Breast epithelium (tissue), 4 donors: Measurements from ENCODE around the gene HYCC1. TPM values are rescaled to one million over a fixed set of nuclear protein-coding genes. Genes with fewer than 3 reads are reported as not detected.

Experiments used
- DNase-seq, 2 donors: peaks; one replicate each; pipeline ENCODE4 v3.0.0-alpha.2; 2019; ENCODE audit warnings: low spot score in 2 of 2
- H3K27ac ChIP-seq, 2 donors: fragments of 200-600 bp; sonication (generic) in 1 of 2; one replicate each; pipeline ENCODE4 v1.5.1; 2016 to 2019; ENCODE audit warnings: mild to moderate bottlenecking in 1 of 2
- H3K27me3 ChIP-seq, 2 donors: fragments of 200-600 bp; sonication (generic) in 1 of 2; one replicate each; pipeline versions ENCODE4 v1.5.1 to v1.6.0; 2017 to 2019; ENCODE audit warnings: control low read depth in 1 of 2, mild to moderate bottlenecking in 1 of 2
- H3K36me3 ChIP-seq: fragments of 200-600 bp; one replicate; pipeline ENCODE4 v1.5.1; 2019
- H3K4me1 ChIP-seq, 2 donors: fragments of 200-600 bp; sonication (generic); one replicate each; pipeline ENCODE4 v1.5.1; 2016 to 2019; ENCODE audit warnings: control low read depth in 1 of 2
- H3K4me3 ChIP-seq, 3 donors: fragments of 200-600 bp; sonication (generic); 1 replicate in 2 of 3; 2 replicates in 1 of 3; pipeline ENCODE4 v1.5.1; 2016 to 2019; ENCODE audit warnings: mild to moderate bottlenecking in 3 of 3, moderate library complexity in 2 of 3
- H3K9me3 ChIP-seq, 2 donors: fragments of 200-600 bp; sonication (generic) in 1 of 2; one replicate each; pipeline ENCODE4 v1.5.1; 2016 to 2019; ENCODE audit warnings: control low read depth in 1 of 2
- POLR2A ChIP-seq: fragments of 450-650 bp; IDR thresholded peaks from one replicate; pipeline ENCODE4 v1.6.1; 2016; ENCODE audit warnings: antibody characterized with exemption, mild to moderate bottlenecking, moderate library complexity
- POLR2AphosphoS5 ChIP-seq, 3 donors: sonication (generic); formaldehyde crosslinking; IDR thresholded peaks; one replicate each; pipeline ENCODE4 v1.6.1; 2017; ENCODE audit warnings: antibody characterized with exemption in 3 of 3
- intact Hi-C: fragments of 100-400 bp; cut with DNase I; formaldehyde crosslinking; loops from one replicate; pipeline ENCODE4 v1.15.1; 2023; ENCODE audit warnings: low total_unique reads
- total RNA-seq, 3 donors: library from RNA; depleted of rRNA; stranded (reverse); fragments of >200 nt; gene quantifications; one replicate each; pipeline ENCODE4 v1.1.0, GENCODE V29; 2016
- TF ChIP-seq, protein P1 (sequence below), 3 donors: fragments of 450-650 bp; IDR thresholded peaks; one replicate each; pipeline ENCODE4 v1.5.1; 2016 to 2017; ENCODE audit warnings: antibody characterized with exemption in 3 of 3, mild to moderate bottlenecking in 3 of 3, moderate library complexity in 3 of 3

HYCC1 gene
- total RNA-seq = 10 to 100 TPM; 43.8 to 64.6 (median 50.4) TPM

GRCh38 chr7:23013715-23014649 lies at the start of gene HYCC1:
Gene HYCC1, minus strand, starts transcription at chr7:23014130. Its CDS starts 23,019 bp downstream, at chr7:22991111.
- intact Hi-C loops = no loop called here
- peak within 1 kb of the TSS; percentile 80 to 85 for H3K27ac ChIP-seq

GRCh38 chr7:23062452-23062851 lies 48.5 kb upstream of the HYCC1 start:
- Histone ChIP-seq H3K36me3 (no peaks in the 10 kb centered on the region), H3K9me3 (no peaks in the 10 kb centered on the region), H3K27ac (peak overlapping the region in 1 of 2 donors; percentile 58), H3K4me1 (no peaks in the 10 kb centered on the region), H3K27me3 (no peaks in the 10 kb centered on the region), H3K4me3 (no peak overlapping the region)
- intact Hi-C loops = no loop called here
- peak in 1 of 2 donors; percentile 72 for DNase-seq
- TF ChIP-seq POLR2A (no peak), POLR2AphosphoS5 (IDR thresholded peaks at IDR 0.05) (no peak)
- TF ChIP-seq, protein P1, sequence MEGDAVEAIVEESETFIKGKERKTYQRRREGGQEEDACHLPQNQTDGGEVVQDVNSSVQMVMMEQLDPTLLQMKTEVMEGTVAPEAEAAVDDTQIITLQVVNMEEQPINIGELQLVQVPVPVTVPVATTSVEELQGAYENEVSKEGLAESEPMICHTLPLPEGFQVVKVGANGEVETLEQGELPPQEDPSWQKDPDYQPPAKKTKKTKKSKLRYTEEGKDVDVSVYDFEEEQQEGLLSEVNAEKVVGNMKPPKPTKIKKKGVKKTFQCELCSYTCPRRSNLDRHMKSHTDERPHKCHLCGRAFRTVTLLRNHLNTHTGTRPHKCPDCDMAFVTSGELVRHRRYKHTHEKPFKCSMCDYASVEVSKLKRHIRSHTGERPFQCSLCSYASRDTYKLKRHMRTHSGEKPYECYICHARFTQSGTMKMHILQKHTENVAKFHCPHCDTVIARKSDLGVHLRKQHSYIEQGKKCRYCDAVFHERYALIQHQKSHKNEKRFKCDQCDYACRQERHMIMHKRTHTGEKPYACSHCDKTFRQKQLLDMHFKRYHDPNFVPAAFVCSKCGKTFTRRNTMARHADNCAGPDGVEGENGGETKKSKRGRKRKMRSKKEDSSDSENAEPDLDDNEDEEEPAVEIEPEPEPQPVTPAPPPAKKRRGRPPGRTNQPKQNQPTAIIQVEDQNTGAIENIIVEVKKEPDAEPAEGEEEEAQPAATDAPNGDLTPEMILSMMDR (IDR thresholded peaks at IDR 0.05) = no peak

More at GRCh38 chr7:23013715-23014649, at the start of gene HYCC1:
- H3K36me3 ChIP-seq = no peaks in the 10 kb centered on the region
- H3K4me3 ChIP-seq = peak within 1 kb of the TSS; percentile 75 to 96 (median 90)
- H3K27me3 ChIP-seq = no peaks in the 10 kb centered on the region
- DNase-seq = peak; percentile 98 to 99
- H3K9me3 ChIP-seq = no peaks in the 10 kb centered on the region
- no peaks in the 10 kb centered on the region for H3K4me1 ChIP-seq
- TF ChIP-seq, protein P1 (IDR thresholded peaks at IDR 0.05) = peak; percentile 76 to 78 (median 76)
- TF ChIP-seq POLR2AphosphoS5 (IDR thresholded peaks at IDR 0.05) (peak; percentile 70 to 88 (median 85)), POLR2A (peak; percentile 90)

- no peak for DNase-seq
- TF ChIP-seq, protein P1 (IDR thresholded peaks at IDR 0.05) = no peak
- TF ChIP-seq POLR2A (no peak), POLR2AphosphoS5 (IDR thresholded peaks at IDR 0.05) (no peak)
- H3K4me1 ChIP-seq = no peaks in the 10 kb centered on the region
- intact Hi-C loops = no loop called here
- no peaks in the 10 kb centered on the region for H3K27me3 ChIP-seq
- no peak overlapping the region for H3K4me3 ChIP-seq
- no peak overlapping the region for H3K27ac ChIP-seq
- H3K36me3 ChIP-seq = no peaks in the 10 kb centered on the region
- H3K9me3 ChIP-seq = no peaks in the 10 kb centered on the region
Observed at GRCh38 chr7:23061327-23061726, 47.4 kb upstream of the HYCC1 start.

DNA sequence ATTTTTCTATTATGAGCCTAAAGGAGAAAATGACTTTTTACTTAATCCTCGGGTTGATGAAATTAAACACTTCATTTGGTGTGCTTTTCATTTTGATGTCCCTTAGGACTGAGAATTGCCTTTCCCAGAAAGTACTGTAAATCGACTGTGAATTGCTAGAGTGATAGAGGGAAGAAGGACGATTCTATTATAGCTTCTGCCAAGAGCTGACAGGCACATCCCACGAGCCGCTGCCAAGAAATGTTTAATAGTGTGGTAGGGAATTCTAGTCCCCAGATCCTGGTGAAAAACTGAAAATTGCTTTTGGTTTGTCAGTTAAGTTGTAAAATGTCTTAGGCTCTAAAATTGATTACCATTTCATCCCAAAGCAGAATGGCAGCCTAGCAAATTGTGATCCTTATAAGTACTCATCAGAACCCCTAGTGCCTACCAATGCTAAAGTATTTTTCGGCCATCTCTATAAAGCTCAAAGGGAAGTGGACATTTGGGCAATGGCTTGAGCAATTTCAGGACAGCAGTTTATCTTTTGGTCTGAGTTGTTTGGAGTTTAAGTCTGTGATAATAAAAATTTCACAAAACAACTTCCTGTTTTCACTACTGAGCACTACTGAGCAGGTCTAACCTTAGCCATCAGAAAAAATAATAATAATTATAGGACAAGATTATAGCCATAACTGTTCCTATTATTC lies 44.6 kb upstream of the HYCC1 start:
- H3K27me3 ChIP-seq = no peaks in the 10 kb centered on the region
- H3K4me1 ChIP-seq = no peaks in the 10 kb centered on the region
- no peak overlapping the region for H3K27ac ChIP-seq
- no peak for TF ChIP-seq POLR2AphosphoS5 (IDR thresholded peaks at IDR 0.05)
- TF ChIP-seq POLR2A = no peak
- TF ChIP-seq, protein P1 (IDR thresholded peaks at IDR 0.05) = no peak
- no peak for DNase-seq
- no peaks in the 10 kb centered on the region for H3K36me3 ChIP-seq
- H3K9me3 ChIP-seq = no peaks in the 10 kb centered on the region
- H3K4me3 ChIP-seq = no peak overlapping the region
- intact Hi-C loops = no loop called here
